ENCODE data around the gene FHIT. TPM values are rescaled to one million over a fixed set of nuclear protein-coding genes. Genes with fewer than 3 reads are reported as not detected.

Gene FHIT
- total and polyA plus RNA-seq, 2 donors from 2014 or later = 20.2 to 61.2 TPM

- no peak overlapping the region for H3K4me3 ChIP-seq (ENCODE audit: low read length in 3 of 3)
- H3K4me1 ChIP-seq (ENCODE audit: control insufficient read depth in 2 of 3, insufficient read depth in 2 of 3, low read depth in 1 of 3, low read length in 3 of 3) = no peaks in the 10 kb centered on the region
- H3K9me3 ChIP-seq (ENCODE audit: control insufficient read depth in 2 of 3, insufficient read depth in 1 of 3, low read length in 3 of 3) = no peaks in the 10 kb centered on the region
- intact Hi-C loops (cut with DNase I) = no loop called here
- FAIRE-seq (no peak), DNase-seq (no peak)
- H3K27me3 ChIP-seq (ENCODE audit: control insufficient read depth, insufficient read depth, low read length) = no peaks in the 10 kb centered on the region
- H3K27ac ChIP-seq (ENCODE audit: low read depth in 2 of 2, low read length in 2 of 2) = no peak overlapping the region
- H3K36me3 ChIP-seq (ENCODE audit: control insufficient read depth in 2 of 3, insufficient read depth in 3 of 3, low read length in 3 of 3) = no peaks in the 10 kb centered on the region
- no peak overlapping the region for H3K9ac ChIP-seq (ENCODE audit: low read length in 3 of 3)
- TF ChIP-seq CTCF (IDR thresholded peaks at IDR 0.05; ENCODE audit: borderline replicate concordance, extremely low read depth, insufficient read depth) = no peak
These were observed 1457.3 kb downstream of the FHIT start for GRCh38 chr3:59793976-59794375.

GRCh38 chr3:59791774-59792308 is 1459.4 kb downstream of the FHIT start:
- TF ChIP-seq CTCF (IDR thresholded peaks at IDR 0.05; ENCODE audit: borderline replicate concordance, extremely low read depth, insufficient read depth) = no peak
- DNase-seq (no peak), FAIRE-seq (no peak)
- intact Hi-C loops (cut with DNase I) = no loop called here
- Histone ChIP-seq H3K36me3 (ENCODE audit: control insufficient read depth in 2 of 3, insufficient read depth in 3 of 3, low read length in 3 of 3) (no peaks in the 10 kb centered on the region), H3K27ac (ENCODE audit: low read depth in 2 of 2, low read length in 2 of 2) (no peak overlapping the region), H3K9me3 (ENCODE audit: control insufficient read depth in 2 of 3, insufficient read depth in 1 of 3, low read length in 3 of 3) (no peaks in the 10 kb centered on the region), H3K4me1 (ENCODE audit: control insufficient read depth in 2 of 3, insufficient read depth in 2 of 3, low read depth in 1 of 3, low read length in 3 of 3) (no peaks in the 10 kb centered on the region), H3K4me3 (ENCODE audit: low read length in 3 of 3) (no peak overlapping the region), H3K27me3 (ENCODE audit: control insufficient read depth, insufficient read depth, low read length) (no peaks in the 10 kb centered on the region), H3K9ac (ENCODE audit: low read length in 3 of 3) (no peak overlapping the region)

GRCh38 chr3:59790241-59790640 is 1461.0 kb downstream of the FHIT start:
- DNase-seq (no peak), FAIRE-seq (no peak)
- Histone ChIP-seq H3K4me3 (ENCODE audit: low read length in 3 of 3) (no peak overlapping the region), H3K27ac (ENCODE audit: low read depth in 2 of 2, low read length in 2 of 2) (no peak overlapping the region), H3K9me3 (ENCODE audit: control insufficient read depth in 2 of 3, insufficient read depth in 1 of 3, low read length in 3 of 3) (no peaks in the 10 kb centered on the region), H3K36me3 (ENCODE audit: control insufficient read depth in 2 of 3, insufficient read depth in 3 of 3, low read length in 3 of 3) (no peaks in the 10 kb centered on the region), H3K27me3 (ENCODE audit: control insufficient read depth, insufficient read depth, low read length) (no peaks in the 10 kb centered on the region), H3K9ac (ENCODE audit: low read length in 3 of 3) (no peak overlapping the region), H3K4me1 (ENCODE audit: control insufficient read depth in 2 of 3, insufficient read depth in 2 of 3, low read depth in 1 of 3, low read length in 3 of 3) (no peaks in the 10 kb centered on the region)
- intact Hi-C loops (cut with DNase I) = no loop called here
- no peak for TF ChIP-seq CTCF (IDR thresholded peaks at IDR 0.05; ENCODE audit: borderline replicate concordance, extremely low read depth, insufficient read depth)

- no peak overlapping the region for H3K27ac ChIP-seq (ENCODE audit: low read depth in 2 of 2, low read length in 2 of 2)
- FAIRE-seq = no peak
- DNase-seq = no peak
- intact Hi-C loops (cut with DNase I) = no loop called here
- TF ChIP-seq CTCF (IDR thresholded peaks at IDR 0.05; ENCODE audit: borderline replicate concordance, extremely low read depth, insufficient read depth) = no peak
- H3K4me1 ChIP-seq (ENCODE audit: control insufficient read depth in 2 of 3, insufficient read depth in 2 of 3, low read depth in 1 of 3, low read length in 3 of 3) = no peaks in the 10 kb centered on the region
- H3K27me3 ChIP-seq (ENCODE audit: control insufficient read depth, insufficient read depth, low read length) = no peaks in the 10 kb centered on the region
- H3K4me3 ChIP-seq (ENCODE audit: low read length in 3 of 3) = no peak overlapping the region
- H3K36me3 ChIP-seq (ENCODE audit: control insufficient read depth in 2 of 3, insufficient read depth in 3 of 3, low read length in 3 of 3) = no peaks in the 10 kb centered on the region
- no peak overlapping the region for H3K9ac ChIP-seq (ENCODE audit: low read length in 3 of 3)
- H3K9me3 ChIP-seq (ENCODE audit: control insufficient read depth in 2 of 3, insufficient read depth in 1 of 3, low read length in 3 of 3) = no peaks in the 10 kb centered on the region
These were observed 1462.5 kb downstream of the FHIT start for GRCh38 chr3:59788801-59789200.

Measured in kidney (tissue), 14 donors.